ENCODE measurements around the gene MIER3.

MIER3 gene

GRCh38 chr5:56900858-56901578 is 50.9 kb downstream of the MIER3 start:
- in situ Hi-C loops (cut with MboI; ENCODE audit: low sequenced_read_pairs) = loop anchor here (25.0 kb wide), 2 partner anchors 236 to 311 kb away; no protein-coding TSS in a partner anchor

DNA sequence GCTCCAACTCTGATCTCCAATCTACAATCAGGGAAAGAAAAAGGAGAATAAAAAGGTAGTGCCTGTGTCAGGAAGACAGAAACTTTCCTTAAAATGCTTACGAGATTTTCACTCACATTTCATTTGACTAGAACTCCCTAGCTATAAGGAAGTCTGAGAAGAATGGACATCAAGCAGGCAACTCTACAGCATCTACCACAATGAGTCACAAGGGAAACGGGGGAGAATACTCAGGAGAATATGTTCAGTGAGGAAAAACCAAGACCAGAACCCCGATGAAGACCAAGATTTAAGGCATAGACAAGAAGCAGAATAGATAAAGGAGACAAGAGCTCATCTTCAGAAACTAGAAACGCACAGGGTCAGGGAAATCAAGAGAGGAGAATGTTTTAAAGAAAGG is 51.5 kb downstream of the MIER3 start:
- in situ Hi-C loops (cut with MboI; ENCODE audit: low sequenced_read_pairs) = loop anchor here (25.0 kb wide), 2 partner anchors 237 to 312 kb away; no protein-coding TSS in a partner anchor

- in situ Hi-C loops (cut with MboI; ENCODE audit: low sequenced_read_pairs) = no loop called here
Measured at GRCh38 chr5:56898213-56898612, 53.7 kb downstream of the MIER3 start.

- in situ Hi-C loops (cut with MboI; ENCODE audit: low sequenced_read_pairs) = no loop called here
Measured at GRCh38 chr5:56896763-56897162, 55.2 kb downstream of the MIER3 start.

- in situ Hi-C loops (cut with MboI; ENCODE audit: low sequenced_read_pairs) = no loop called here
Measured at GRCh38 chr5:56893251-56893951, 58.5 kb downstream of the MIER3 start.

GRCh38 chr5:56881571-56881970 is 70.4 kb downstream of the MIER3 start:
- in situ Hi-C loops (cut with MboI; ENCODE audit: low sequenced_read_pairs) = no loop called here

DNA sequence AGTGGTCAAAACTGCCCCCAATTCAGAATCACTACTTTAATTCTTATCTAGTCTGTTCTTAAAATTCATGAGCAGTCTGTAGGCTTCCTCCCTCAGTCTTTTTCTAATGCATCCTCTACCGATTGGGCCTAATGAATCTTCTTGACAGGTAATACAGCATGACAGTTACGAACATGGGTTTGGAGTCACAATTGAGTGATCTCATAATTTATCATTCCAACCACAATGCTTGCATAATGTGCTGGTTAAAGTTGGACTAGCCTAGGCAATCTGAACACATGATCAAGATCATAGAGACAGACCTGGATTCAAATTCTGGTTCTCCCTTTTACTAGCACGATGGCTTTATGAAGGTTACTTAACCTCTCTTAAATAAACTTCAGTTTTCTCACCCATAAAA is 75.6 kb downstream of the MIER3 start:
- in situ Hi-C loops (cut with MboI; ENCODE audit: low sequenced_read_pairs) = no loop called here

GRCh38 chr5:56873056-56873455 is 78.9 kb downstream of the MIER3 start:
- in situ Hi-C loops (cut with MboI; ENCODE audit: low sequenced_read_pairs) = no loop called here

DNA sequence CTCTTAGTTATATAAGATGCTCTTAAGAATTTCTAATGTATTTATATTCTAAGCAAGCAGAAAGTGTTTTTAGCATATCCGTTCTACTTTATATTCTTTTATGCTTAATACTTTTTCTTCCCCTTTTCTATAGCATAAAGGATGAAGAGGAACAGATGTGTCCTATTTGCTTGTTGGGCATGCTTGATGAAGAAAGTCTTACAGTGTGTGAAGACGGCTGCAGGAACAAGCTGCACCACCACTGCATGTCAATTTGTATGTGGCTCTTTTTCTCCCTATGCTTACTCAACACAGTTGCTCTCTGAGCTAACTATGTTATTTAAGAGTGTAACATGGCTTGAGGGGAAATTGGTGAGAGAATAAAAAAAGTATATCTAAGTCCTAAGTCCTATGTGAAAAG is 80.1 kb downstream of the MIER3 start:
- in situ Hi-C loops (cut with MboI; ENCODE audit: low sequenced_read_pairs) = no loop called here

Data from HL-60/S4 treated with retinoic acid at 250 ng/mL for 4 days and 3 days (cell line).